Stimulated activated CD4-positive, alpha-beta T cell treated with anti-CD3 and anti-CD28 coated beads, Interleukin-4, amount 100 ng/mL, for 48 hours (primary cell): ENCODE data around the gene CDX1.

Experiments
- DNase-seq, 2 donors: peaks; one replicate each; pipeline ENCODE4 v3.0.0-alpha.2; 2020; ENCODE audit warnings: low read depth in 2 of 2

Gene CDX1

GRCh38 chr5:150208187-150209098, 41.9 kb downstream of the CDX1 start:
- DNase-seq: no peak

- DNase-seq: no peak
Observed at GRCh38 chr5:150209099-150209635, 42.6 kb downstream of the CDX1 start.

- DNase-seq: no peak
Observed at GRCh38 chr5:150210644-150211043, 44.1 kb downstream of the CDX1 start.

- DNase-seq: no peak
Observed at GRCh38 chr5:150211156-150212030, 44.8 kb downstream of the CDX1 start.

GRCh38 chr5:150213530-150213929, 47.0 kb downstream of the CDX1 start:
- no peak for DNase-seq

GRCh38 chr5:150214289-150214688, 47.7 kb downstream of the CDX1 start:
- no peak for DNase-seq

GRCh38 chr5:150215979-150216944, 49.7 kb downstream of the CDX1 start:
- no peak for DNase-seq

- DNase-seq: no peak
Observed at GRCh38 chr5:150217038-150217437, 50.5 kb downstream of the CDX1 start.

GRCh38 chr5:150217873-150218692, 51.5 kb downstream of the CDX1 start:
- peak; percentile 74 to 81 for DNase-seq

GRCh38 chr5:150218693-150219035, 52.1 kb downstream of the CDX1 start:
- no peak for DNase-seq

GRCh38 chr5:150219142-150219541, 52.6 kb downstream of the CDX1 start:
- no peak for DNase-seq

GRCh38 chr5:150219861-150220260, 53.3 kb downstream of the CDX1 start:
- no peak for DNase-seq

GRCh38 chr5:150221471-150221870, 54.9 kb downstream of the CDX1 start:
- no peak for DNase-seq

GRCh38 chr5:150222906-150223305, 56.3 kb downstream of the CDX1 start:
- DNase-seq: no peak

GRCh38 chr5:150223474-150223873, 56.9 kb downstream of the CDX1 start:
- DNase-seq: no peak

- DNase-seq: no peak
Observed at GRCh38 chr5:150224483-150225027, 58.0 kb downstream of the CDX1 start.

GRCh38 chr5:150227036-150227435, 60.5 kb downstream of the CDX1 start:
- no peak for DNase-seq

- no peak for DNase-seq
Observed at GRCh38 chr5:150227606-150228273, 61.2 kb downstream of the CDX1 start.

- DNase-seq: no peak
Observed at GRCh38 chr5:150229571-150229970, 63.0 kb downstream of the CDX1 start.

- DNase-seq: no peak
Observed at GRCh38 chr5:150230842-150231241, 64.3 kb downstream of the CDX1 start.
